Mesendoderm (in vitro differentiated cells): Measurements from ENCODE around the gene PTCRA.
"Not testable (repeated sequence)": the region's sequence is repeated elsewhere in the genome, so short reads cannot be mapped to it uniquely, and the experiment has no call there.

Experiments
- DNase-seq: peaks from one replicate; pipeline ENCODE4 v3.0.0; 2013
- H2AK5ac ChIP-seq: 2 replicates; pipeline ENCODE4 v1.6.1; 2013; ENCODE audit warnings: low read length, inconsistent platforms
- H2BK120ac ChIP-seq: 2 replicates; pipeline ENCODE4 v1.6.1; 2013; ENCODE audit warnings: low read depth, mild to moderate bottlenecking, low read length, moderate library complexity, mixed read lengths
- H2BK15ac ChIP-seq: replicated peaks from 2 replicates; pipeline ENCODE4 v1.6.1; 2013; ENCODE audit warnings: low read depth, mild to moderate bottlenecking, moderate library complexity
- H2BK5ac ChIP-seq: 2 replicates; pipeline ENCODE4 v1.6.1; 2013; ENCODE audit warnings: low read length, inconsistent platforms
- H3K18ac ChIP-seq: 2 replicates; pipeline ENCODE4 v1.6.1; 2013; ENCODE audit warnings: mild to moderate bottlenecking, low read length, mixed read lengths
- H3K23ac ChIP-seq: one replicate; pipeline ENCODE4 v1.6.1; 2013; ENCODE audit warnings: low read length
- H3K27ac ChIP-seq: 2 replicates; pipeline ENCODE4 v1.5.1; 2013; ENCODE audit warnings: low read depth, mild to moderate bottlenecking, inconsistent platforms, low read length, moderate library complexity
- H3K27me3 ChIP-seq: 2 replicates; pipeline ENCODE4 v1.6.1; 2013; ENCODE audit warnings: low read length, control low read depth, mild to moderate bottlenecking, inconsistent platforms; ENCODE audit not compliant: insufficient read depth, poor library complexity
- H3K36me3 ChIP-seq: 2 replicates; pipeline ENCODE4 v1.6.1; 2013; ENCODE audit warnings: low read length, inconsistent platforms; ENCODE audit not compliant: control insufficient read depth, insufficient read depth
- H3K4ac ChIP-seq: one replicate; pipeline ENCODE4 v1.6.1; 2013; ENCODE audit warnings: low read depth, mild to moderate bottlenecking, low read length, moderate library complexity
- H3K4me1 ChIP-seq: 2 replicates; pipeline ENCODE4 v1.6.1; 2013; ENCODE audit warnings: low read depth, low read length, inconsistent platforms; ENCODE audit not compliant: control insufficient read depth
- H3K4me2 ChIP-seq: 2 replicates; pipeline ENCODE4 v1.6.1; 2013; ENCODE audit warnings: low read length
- H3K4me3 ChIP-seq: 2 replicates; pipeline ENCODE4 v1.5.1; 2013; ENCODE audit warnings: mild to moderate bottlenecking, low read length
- H3K56ac ChIP-seq: one replicate; pipeline ENCODE4 v1.6.1; 2013; ENCODE audit warnings: low read length
- H3K79me1 ChIP-seq: 2 replicates; pipeline ENCODE4 v1.6.1; 2013; ENCODE audit warnings: low read length, inconsistent platforms
- H3K79me2 ChIP-seq: 2 replicates; pipeline ENCODE4 v1.6.1; 2013; ENCODE audit warnings: mild to moderate bottlenecking, low read length; ENCODE audit not compliant: control insufficient read depth, insufficient read depth
- H3K9ac ChIP-seq: 2 replicates; pipeline ENCODE4 v1.6.1; 2013; ENCODE audit warnings: low read length, inconsistent platforms
- H4K5ac ChIP-seq: one replicate; pipeline ENCODE4 v1.6.1; 2013; ENCODE audit warnings: low read length
- H4K8ac ChIP-seq: one replicate; pipeline ENCODE4 v1.6.1; 2013; ENCODE audit warnings: low read depth, mild to moderate bottlenecking, control low read depth, low read length, moderate library complexity
- WGBS: extraction: QIAGEN DNeasy Blood & Tissue Kit; methylation state at CpG from one replicate; pipeline ENCODE4 v1.1.7; 2013; ENCODE audit warnings: low lambda C conversion rate, missing lambda C conversion rate; ENCODE audit not compliant: insufficient coverage; ENCODE audit errors: extremely low coverage; 5-methylcytosine and 5-hydroxymethylcytosine counted together

The PTCRA gene

GRCh38 chr6:42879372-42880239, 36.2 kb upstream of the PTCRA start, which contains the start of gene RPL7L1:
Gene RPL7L1 (plus strand): TSS chr6:42879616. CDS start chr6:42879911, 295 bp downstream.
- peak; percentile 94 for DNase-seq
- peak within 1 kb of the TSS; percentile 95 for H3K9ac ChIP-seq
- H3K4ac ChIP-seq: peak within 1 kb of the TSS; percentile 74

GRCh38 chr6:42880240-42880817, 35.5 kb upstream of the PTCRA start:
- H3K79me2 ChIP-seq: peaks cover 20% of the 10 kb centered on the region
- H3K4ac ChIP-seq: peak overlapping the region; percentile 74
- not testable (repeated sequence) for H3K79me1 ChIP-seq, H2BK5ac ChIP-seq, H3K4me1 ChIP-seq, H2AK5ac ChIP-seq, H2BK120ac ChIP-seq, H3K23ac ChIP-seq, DNase-seq, H3K27me3 ChIP-seq, H2BK15ac ChIP-seq
- H3K4me3 ChIP-seq: peak overlapping the region; percentile 96
- peak overlapping the region; percentile 29 for H3K4me2 ChIP-seq
- peak overlapping the region; percentile 84 for H3K56ac ChIP-seq
- peak overlapping the region; percentile 84 for H4K5ac ChIP-seq
- H3K27ac ChIP-seq: peak overlapping the region; percentile 27
- peak overlapping the region; percentile 98 for H4K8ac ChIP-seq
- peaks cover 12% of the 10 kb centered on the region for H3K36me3 ChIP-seq
- WGBS: no CpG with 5 or more reads among the region's 25 CpGs
- peak overlapping the region; percentile 42 for H3K18ac ChIP-seq
- H3K9ac ChIP-seq: peak overlapping the region; percentile 95

More at GRCh38 chr6:42879372-42880239, 36.2 kb upstream of the PTCRA start, which contains the start of gene RPL7L1:
- Histone ChIP-seq H3K79me1 (peaks cover 4% of the 10 kb centered on the region), H3K4me3 (peak within 1 kb of the TSS; percentile 96), H3K18ac (peak within 1 kb of the TSS; percentile 88), H3K4me1 (no peaks in the 10 kb centered on the region), H3K4me2 (peak within 1 kb of the TSS; percentile 64), H3K36me3 (peaks cover 11% of the 10 kb centered on the region), H3K27me3 (no peaks in the 10 kb centered on the region), H3K79me2 (peaks cover 20% of the 10 kb centered on the region), H4K8ac (peak within 1 kb of the TSS; percentile 98), H4K5ac (peak within 1 kb of the TSS; percentile 84), H2BK120ac (no peak within 1 kb of the TSS), H3K23ac (no peak within 1 kb of the TSS), H2BK15ac (no peak within 1 kb of the TSS), H2AK5ac (no peak within 1 kb of the TSS), H3K56ac (peak within 1 kb of the TSS; percentile 96), H2BK5ac (peak within 1 kb of the TSS; percentile 74), H3K27ac (peak within 1 kb of the TSS; percentile 30)
- WGBS: no CpG with 5 or more reads among the region's 41 CpGs

- peak overlapping the region; percentile 29 for H3K4me2 ChIP-seq
- no CpG with 5 or more reads among the region's 12 CpGs for WGBS
- H3K9ac ChIP-seq: peak overlapping the region; percentile 95
- H3K4me3 ChIP-seq: peak overlapping the region; percentile 10
- H4K5ac ChIP-seq, H3K79me1 ChIP-seq, H4K8ac ChIP-seq, DNase-seq, H2BK5ac ChIP-seq, H2AK5ac ChIP-seq, H3K27ac ChIP-seq, H3K18ac ChIP-seq, H2BK15ac ChIP-seq, H2BK120ac ChIP-seq, H3K27me3 ChIP-seq, H3K23ac ChIP-seq, H3K4me1 ChIP-seq: not testable (repeated sequence)
- H3K36me3 ChIP-seq: peaks cover 14% of the 10 kb centered on the region
- H3K4ac ChIP-seq: peak overlapping the region; percentile 23
- H3K79me2 ChIP-seq: peaks cover 20% of the 10 kb centered on the region
- peak overlapping the region; percentile 32 for H3K56ac ChIP-seq
Measured at GRCh38 chr6:42880871-42881270, 35.0 kb upstream of the PTCRA start.

- H3K79me1 ChIP-seq: peaks cover 5% of the 10 kb centered on the region
- H3K23ac ChIP-seq: no peak overlapping the region
- no peak overlapping the region for H3K56ac ChIP-seq
- no peak for DNase-seq
- no peak overlapping the region for H3K4me3 ChIP-seq
- H3K27ac ChIP-seq: no peak overlapping the region
- no peak overlapping the region for H3K4ac ChIP-seq
- H2BK15ac ChIP-seq: no peak overlapping the region
- no peak overlapping the region for H2BK120ac ChIP-seq
- no peak overlapping the region for H4K5ac ChIP-seq
- peaks cover 16% of the 10 kb centered on the region for H3K36me3 ChIP-seq
- H3K4me2 ChIP-seq: no peak overlapping the region
- H3K79me2 ChIP-seq: peaks cover 11% of the 10 kb centered on the region
- H3K9ac ChIP-seq: no peak overlapping the region
- no peak overlapping the region for H3K18ac ChIP-seq
- WGBS: no CpG with 5 or more reads among the region's 4 CpGs
- H4K8ac ChIP-seq: no peak overlapping the region
- no peak overlapping the region for H2BK5ac ChIP-seq
- H2AK5ac ChIP-seq: no peak overlapping the region
- H3K27me3 ChIP-seq: no peaks in the 10 kb centered on the region
- no peaks in the 10 kb centered on the region for H3K4me1 ChIP-seq
Measured at GRCh38 chr6:42885702-42886101, 30.2 kb upstream of the PTCRA start.

DNA sequence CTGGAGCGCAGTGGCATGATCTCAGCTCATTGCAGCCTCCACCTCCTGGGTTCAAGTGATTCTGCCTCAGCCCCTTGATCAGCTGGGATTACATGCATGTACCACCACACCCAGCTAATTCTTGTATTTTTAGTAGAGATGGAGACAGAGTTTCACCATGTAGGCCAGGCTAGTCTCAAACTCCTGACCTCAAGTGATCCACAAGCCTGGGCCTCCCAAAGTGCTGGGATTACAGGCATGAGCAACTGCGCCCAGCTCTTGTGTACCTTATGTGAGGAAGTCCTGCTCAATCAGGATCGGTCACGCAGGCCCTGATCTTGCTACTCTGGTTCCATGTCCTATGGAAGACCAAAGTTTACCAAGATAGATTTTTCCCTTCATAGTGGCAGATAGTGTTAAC, 27.7 kb upstream of the PTCRA start:
- DNase-seq, H3K4ac ChIP-seq, H3K23ac ChIP-seq, H3K9ac ChIP-seq, H2AK5ac ChIP-seq, H3K27me3 ChIP-seq, H3K4me2 ChIP-seq, H3K4me3 ChIP-seq, H2BK5ac ChIP-seq, H3K4me1 ChIP-seq, H3K79me2 ChIP-seq, H3K27ac ChIP-seq, H2BK120ac ChIP-seq, H3K79me1 ChIP-seq, H4K8ac ChIP-seq, H3K18ac ChIP-seq, H2BK15ac ChIP-seq, H4K5ac ChIP-seq, H3K56ac ChIP-seq: not testable (repeated sequence)
- peaks cover 16% of the 10 kb centered on the region for H3K36me3 ChIP-seq
- no CpG with 5 or more reads among the region's 4 CpGs for WGBS
